HG03521 (cell line): ENCODE data around the gene BEST4.
"Not testable (repeated sequence)": the region's sequence is repeated elsewhere in the genome, so short reads cannot be mapped to it uniquely, and the experiment has no call there.

ENCODE experiments used
- ATAC-seq: cut with Tn5 transposase; IDR thresholded peaks from one replicate; pipeline ENCODE4 v1.9.1; 2021; ENCODE audit warnings: mild to moderate bottlenecking, moderate library complexity; ENCODE audit not compliant: unreplicated experiment

Gene BEST4

DNA sequence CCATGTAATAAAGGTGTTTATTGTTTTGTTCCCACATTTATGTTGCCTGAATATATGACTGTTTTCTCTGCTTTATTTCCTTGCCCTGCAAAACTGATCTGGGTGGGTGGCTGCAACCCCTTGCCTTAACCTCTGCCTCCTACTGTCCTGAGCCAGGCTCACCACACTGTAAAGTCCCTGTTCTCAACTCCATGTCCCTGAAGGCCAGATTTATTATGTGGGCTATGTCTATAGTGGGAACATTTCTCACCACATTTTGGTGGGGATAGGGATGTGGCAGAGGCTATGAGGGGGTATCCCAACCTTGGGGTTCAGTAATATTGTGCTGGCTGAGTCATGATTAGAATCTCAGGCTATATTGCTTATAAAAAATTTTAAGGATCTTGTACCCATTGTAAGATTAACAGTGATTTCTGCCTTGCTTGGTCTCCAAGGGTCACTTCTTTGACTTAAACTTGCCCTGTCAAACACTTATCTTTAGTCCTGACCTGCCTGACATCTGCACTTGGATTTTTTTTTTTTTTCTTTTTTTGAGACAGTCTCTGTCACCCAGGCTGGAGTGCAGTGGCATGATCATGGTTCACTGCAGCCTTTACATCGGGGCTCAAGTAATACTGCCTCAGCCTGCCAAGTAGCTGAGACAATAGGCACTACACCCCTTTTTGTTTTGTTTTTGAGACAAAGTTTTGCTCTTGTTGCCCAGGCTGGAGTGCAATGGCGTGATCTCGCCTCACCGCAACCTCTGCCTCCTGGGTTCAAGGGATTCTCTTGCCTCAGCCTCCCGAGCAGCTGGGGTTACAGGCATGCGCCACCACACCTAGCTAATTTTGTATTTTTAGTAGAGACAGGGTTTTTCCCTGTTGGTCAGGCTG, 9.0 kb downstream of the BEST4 start:
- no peak for ATAC-seq

DNA sequence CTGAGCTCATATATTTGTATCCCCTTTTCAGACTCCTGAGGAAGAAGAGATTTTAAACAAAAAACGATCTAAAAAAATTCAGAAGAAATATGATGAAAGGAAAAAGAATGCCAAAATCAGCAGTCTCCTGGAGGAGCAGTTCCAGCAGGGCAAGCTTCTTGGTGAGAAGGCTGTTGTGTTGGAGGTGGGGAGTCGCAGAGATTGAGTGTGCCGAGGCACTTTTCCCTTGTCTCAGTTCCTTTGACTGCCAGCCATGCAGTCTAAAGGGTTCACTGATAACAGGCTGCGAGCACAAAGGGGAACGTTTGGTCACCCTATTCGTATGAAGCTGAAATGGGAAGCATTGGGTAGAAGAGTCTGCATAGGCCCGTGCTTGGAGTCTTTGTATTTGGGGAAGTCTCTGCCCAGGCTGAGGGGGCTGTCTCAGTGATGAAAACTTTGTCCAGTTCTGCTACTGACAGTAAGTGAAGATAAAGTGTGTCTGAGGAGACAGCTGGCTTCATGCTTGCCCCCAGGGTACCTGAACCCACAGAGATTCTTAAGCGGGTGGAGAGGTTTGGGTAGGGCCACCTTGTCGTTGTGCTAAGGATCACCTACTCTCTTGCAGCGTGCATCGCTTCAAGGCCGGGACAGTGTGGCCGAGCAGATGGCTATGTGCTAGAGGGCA, 9.9 kb downstream of the BEST4 start:
- no peak for ATAC-seq

DNA sequence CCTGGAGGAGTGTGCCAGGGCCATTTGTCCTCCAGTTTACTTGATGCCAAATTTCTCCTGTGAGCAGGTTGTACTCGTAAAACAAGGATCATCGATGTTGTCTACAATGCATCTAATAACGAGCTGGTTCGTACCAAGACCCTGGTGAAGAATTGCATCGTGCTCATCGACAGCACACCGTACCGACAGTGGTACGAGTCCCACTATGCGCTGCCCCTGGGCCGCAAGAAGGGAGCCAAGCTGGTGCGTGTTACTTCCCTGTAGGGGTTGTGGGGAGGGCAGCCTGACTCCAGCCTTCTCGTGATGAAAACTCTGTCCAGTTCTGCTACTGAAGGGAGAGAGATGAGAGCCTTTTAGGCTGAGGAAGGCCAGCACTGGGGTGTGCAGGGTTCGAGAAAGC, 10.4 kb downstream of the BEST4 start:
- no peak for ATAC-seq

DNA sequence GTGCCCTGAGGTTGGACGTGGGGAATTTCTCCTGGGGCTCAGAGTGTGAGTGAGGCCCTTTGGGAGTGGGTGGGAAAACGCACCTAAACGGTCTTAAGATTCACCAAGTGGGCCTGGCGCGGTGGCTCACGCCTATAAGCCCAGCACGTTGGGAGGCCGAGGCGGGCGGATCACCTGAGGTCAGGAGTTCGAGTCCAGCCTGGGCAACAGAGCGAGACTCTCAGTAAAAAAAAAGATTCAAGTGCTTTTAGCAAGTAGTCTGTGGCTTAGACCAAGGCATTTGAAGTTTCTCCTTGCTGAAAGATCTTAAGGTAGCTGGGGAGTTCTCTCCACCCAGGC, 11.3 kb downstream of the BEST4 start:
- ATAC-seq, result no peak

DNA sequence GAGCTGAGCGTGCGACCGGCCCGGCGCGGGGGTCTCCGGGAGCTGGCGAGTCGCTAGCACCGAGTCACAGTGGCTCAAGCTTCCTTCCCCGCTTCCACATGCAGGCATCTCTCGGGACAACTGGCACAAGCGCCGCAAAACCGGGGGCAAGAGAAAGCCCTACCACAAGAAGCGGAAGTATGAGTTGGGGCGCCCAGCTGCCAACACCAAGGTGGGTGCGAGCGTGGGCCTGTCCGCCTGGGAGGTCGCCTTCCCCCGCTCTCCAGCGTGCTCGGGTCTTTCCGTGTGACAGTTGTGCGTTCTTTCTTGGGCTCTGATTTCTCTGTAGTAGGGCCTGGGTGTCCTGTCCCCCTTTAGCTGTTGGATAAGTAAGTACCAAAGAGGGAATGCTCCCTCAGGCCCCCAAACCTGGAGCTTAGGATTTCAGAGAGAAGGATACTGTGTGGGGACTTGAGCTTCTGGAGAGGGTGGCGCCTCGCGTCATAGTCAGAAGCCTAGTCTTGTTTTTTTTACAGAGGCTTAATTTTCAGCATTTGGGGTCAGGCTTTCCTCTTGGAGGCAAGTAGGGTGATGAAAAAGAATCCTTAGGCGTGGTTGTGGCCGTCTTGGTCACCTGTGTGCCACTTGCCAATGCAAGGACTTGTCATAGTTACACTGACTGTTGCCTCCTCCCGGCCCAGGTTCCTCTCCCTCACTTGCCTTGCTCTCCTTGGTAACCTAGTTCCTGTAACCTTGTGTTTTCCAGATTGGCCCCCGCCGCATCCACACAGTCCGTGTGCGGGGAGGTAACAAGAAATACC, 11.8 kb downstream of the BEST4 start:
- ATAC-seq, result peak; percentile 7

DNA sequence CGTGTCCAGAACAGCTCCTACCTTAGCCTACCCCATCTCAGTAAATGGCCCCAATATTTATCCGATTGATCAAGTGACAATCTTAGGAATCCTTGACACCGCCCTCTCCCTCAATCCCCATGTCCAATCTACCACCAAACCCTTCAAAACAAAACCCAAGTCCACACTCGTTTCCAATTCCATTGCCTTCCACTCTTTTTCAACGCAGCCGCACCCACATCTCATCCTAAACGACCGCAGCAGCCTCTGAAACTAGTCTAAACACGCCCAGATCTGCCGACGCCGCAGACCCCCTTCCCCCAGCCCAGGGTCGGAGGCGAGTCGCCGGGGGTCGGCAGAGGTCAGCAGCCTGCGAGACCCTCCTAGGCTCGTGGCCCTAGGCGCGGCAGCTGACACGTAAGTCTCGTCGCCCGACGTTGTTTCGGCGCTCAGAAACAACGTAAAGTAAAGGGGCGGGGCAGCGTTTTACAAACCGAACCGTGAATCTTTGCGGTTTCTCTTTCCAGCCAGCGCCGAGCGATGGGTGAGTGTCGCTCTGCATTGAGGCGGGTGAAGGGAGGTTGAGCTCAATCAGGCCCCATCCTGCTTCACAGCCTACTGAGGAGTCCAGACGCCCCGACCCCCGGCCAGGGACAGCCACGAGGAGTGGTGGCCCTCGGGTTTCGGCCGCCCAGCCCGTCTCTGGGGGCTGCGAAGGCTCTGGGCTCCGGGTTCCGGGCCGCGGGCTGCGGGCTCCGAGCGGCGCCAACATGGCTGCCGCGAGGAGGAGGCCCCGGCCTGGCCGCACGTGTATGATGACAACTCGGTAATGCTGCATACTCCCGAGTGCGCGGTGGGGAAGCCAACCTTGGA, 12.7 kb downstream of the BEST4 start, which contains the start of gene RPS8:
RPS8 (plus strand) TSS at position 463 of the 852 bp plus-strand sequence; CDS start at position 520, 57 bp downstream.
- peak; percentile 77 for ATAC-seq

DNA sequence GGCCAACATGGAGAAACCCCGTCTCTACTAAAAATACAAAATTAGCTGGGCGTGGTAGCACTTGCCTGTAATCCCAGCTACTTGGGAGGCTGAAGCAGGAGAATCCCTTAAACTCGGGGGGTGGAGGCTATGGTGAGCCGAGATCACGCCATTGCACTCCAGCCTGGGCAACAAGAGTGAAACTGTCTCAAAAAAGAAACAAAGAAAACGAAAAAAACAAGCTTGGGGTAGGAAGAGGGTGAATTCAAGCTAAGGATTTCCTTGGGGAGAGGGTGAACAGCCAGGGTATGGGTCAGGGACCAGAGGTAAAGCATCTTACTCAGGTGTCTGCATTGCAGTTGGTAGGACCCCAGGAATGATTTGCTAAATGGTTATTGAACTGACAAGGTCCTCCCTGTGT, 21.5 kb downstream of the BEST4 start:
- ATAC-seq, result not testable (repeated sequence)

DNA sequence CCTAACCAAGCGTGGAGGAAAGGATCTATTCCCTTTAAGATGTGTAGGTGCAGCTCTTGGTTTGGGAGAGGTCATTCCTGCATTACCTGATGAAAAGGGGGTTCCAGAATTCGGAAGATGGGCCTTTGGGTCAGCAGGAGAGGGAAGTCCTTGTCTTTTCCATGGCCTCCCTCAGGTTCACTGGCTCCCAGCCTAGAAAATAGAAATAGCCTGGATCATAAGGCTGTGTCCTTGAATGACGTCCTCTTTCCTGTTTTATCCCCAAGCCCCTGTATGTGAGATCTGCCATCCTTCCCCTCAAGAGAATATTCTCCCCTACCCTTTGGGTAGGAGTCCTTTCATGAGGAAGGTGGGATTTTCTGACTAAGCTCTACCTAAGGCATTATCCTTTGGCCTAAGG, 27.1 kb downstream of the BEST4 start:
- ATAC-seq, result no peak

DNA sequence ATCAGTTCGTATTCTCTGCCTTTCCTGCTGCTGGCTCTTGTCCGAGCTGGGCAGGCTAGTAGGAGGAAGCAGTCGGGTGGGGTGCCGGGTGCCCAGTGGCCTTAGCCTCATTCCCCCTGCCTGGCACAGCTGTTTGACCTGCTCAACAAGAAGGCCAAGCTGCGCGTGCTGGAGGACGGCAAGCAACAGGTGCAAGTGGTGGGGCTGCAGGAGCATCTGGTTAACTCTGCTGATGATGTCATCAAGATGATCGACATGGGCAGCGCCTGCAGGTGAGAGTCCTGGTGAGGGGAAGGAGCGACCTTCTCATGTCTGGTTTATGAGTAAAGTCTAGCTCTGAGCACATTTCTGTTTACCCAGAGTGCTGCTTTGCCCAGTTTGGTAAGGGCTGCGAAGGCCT, 28.9 kb downstream of the BEST4 start:
- ATAC-seq, result no peak

DNA sequence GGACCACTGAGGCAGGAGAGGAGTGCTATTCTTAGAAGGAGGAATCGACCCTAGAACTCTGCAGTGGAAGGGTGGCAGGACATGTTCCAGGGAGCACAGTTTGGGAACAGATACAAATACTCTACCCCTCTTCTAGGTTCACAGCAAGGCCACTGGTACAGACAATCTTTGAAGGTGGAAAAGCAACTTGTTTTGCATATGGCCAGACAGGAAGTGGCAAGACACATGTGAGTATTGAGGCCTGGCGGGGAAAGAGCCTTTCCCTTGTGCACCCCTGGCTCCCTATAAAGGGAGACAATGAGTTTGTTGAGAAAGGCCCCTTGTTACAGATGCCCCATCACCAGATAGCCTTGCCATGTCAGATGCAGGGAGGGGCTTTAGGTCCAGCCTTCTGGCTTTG, 30.6 kb downstream of the BEST4 start:
- no peak for ATAC-seq

DNA sequence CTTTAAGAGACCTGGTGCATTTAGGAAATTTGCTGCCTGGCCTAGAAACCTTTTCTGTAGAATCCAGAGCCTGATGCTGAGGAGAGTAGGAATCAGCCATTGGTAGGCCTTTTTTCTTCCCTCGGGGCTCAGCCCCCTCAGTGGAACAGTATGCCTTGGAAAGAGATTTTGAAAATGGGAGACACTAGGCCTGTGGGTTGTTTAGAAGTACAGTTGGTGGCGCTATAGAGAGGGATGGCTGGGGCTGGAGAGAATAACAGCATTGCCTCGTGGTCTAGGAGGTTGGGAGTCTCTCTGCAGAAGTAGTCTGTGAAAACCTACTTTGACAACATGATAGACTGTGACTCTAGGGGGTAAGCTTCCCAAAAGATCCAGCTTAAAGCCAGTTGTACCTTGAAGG, 40.1 kb downstream of the BEST4 start:
- no peak for ATAC-seq

DNA sequence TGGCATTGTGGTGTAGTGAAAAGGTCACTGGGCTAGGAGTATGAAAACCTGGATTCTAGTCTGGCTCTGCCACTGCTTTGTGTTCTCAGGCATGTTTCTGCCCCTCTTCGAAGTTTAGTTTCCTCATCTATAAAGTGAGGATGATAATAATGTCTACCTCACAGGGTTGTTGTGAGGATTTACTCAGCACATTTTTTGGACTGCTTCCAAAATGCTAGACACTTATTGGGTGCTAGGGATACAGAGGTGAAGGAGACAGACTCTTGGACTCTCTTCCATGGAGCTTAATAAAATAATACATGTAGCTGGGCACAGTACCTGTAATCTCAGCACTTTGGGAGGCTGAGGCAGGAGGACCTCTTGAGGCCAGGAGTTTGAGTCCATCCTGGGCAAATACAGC, 44.8 kb downstream of the BEST4 start:
- no peak for ATAC-seq

DNA sequence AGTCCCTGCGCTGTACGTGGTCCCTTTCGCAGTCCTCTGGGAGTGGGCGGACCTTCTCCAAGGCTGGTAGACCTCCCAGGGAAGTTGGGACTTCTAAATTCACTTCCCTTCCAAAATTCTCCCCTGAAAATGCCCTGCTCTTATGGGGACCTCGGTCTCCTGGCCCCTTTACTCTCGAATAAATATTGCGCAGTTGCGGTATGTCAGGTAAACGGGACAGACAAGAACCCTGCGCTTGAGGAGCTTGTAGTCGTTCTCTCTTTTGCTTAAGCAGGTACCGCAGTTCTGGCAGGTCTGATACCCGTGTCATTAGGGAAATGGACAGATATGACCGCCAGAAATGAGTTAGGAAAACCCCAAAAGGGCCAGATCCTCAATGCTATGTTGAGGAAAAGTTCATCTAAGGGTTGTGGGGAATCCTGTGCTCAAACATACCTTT, 47.8 kb downstream of the BEST4 start:
- ATAC-seq, result no peak

DNA sequence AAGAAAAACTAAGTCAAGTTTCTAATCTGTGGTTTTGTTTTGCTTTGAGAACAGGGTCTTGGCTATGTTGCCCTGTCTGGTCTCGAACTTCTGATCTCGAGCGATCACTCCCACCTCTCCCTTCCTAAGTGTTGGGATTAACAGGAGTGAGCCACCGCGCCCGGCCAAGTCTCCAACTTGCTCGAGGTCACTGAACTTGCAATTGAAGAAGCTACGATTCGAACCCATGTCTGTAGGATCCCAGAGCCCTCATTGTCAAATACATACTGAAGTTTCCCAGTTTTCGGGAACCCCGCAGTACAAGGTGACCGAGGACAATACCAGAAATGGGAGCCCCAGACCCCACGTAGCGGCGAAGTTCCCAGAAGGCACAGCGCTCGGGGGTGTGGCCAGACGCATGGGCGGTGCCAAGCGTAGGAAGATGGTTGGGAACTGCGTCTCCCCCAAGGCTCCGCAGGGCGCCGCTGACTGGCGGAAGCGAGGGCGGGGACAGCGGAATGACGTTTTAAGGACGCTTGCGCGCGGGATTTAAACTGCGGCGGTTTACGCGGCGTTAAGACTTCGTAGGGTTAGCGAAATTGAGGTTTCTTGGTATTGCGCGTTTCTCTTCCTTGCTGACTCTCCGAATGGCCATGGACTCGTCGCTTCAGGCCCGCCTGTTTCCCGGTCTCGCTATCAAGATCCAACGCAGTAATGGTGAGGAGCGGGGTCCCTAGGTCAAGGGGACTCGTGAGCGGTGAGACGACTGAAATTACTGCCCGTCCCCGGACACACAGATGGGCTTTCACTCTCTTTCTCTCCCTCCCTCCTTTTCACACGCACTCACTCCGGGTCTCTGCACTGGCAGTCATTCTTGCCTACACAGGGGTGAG, 48.4 kb downstream of the BEST4 start, which contains the start of gene KIF2C:
KIF2C (plus strand) TSS at position 531 of the 872 bp plus-strand sequence; CDS start at position 627, 96 bp downstream.
- ATAC-seq, result peak; percentile 97

DNA sequence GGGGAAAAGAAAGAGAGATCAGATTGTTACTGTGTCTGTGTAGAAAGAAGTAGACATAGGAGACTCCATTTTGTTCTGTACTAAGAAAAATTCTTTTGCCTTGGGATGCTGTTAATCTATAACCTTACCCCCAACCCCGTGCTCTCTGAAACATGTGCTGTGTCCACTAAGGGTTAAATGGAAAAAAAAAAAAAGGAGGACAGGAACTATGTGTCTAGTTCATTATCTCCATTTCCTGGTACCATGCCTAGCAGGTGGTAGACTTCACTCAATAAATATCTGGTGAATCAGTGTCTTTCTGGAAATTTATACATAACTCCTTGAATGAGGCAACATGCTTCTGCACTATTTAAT, 49.0 kb downstream of the BEST4 start:
- ATAC-seq, result not testable (repeated sequence)

DNA sequence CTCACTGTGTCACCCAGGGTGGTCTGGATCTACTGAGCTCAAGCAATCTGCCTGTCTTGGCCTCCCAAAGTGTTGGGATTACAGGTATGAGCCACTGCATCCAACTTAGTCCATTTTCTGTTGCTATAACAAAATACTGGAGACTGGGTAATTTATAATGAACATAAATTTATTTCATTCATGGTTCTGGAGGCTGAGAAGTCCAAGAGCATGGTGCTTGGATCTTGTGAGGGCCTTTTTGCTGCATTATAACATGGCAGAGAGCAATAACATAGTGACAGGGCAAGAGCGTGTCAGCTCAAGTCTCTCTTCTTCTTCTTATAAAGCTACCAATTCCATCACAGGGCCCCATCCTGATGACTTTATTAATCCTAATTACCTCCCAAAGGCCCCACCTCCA, 52.0 kb downstream of the BEST4 start:
- ATAC-seq, result no peak

DNA sequence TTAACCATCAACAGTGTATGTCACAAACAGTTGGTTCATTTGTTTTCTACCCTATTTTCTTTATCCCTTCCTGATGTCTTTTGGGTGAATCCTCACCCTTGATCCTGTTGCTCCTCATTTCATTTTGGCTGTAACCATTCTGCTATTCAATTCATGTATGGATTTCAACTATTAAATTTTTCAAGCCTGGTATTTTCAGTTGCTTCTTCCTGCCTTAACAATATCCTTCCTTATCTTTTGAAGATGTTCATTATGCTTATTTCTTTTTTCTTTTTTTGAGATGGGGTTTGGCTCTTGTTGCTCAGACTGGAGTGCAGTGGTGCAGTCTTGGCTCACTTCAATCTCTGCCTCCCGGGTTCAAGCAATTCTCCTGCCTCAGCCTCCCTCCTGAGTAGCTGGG, 54.2 kb downstream of the BEST4 start:
- no peak for ATAC-seq
